HG03175 (cell line): ENCODE measurements around the gene COL25A1.
"Not testable (repeated sequence)": the region's sequence is repeated elsewhere in the genome, so short reads cannot be mapped to it uniquely, and the experiment has no call there.

Source experiments
- ATAC-seq: cut with Tn5 transposase; IDR thresholded peaks from one replicate; pipeline ENCODE4 v1.9.1; 2021; ENCODE audit warnings: mild to moderate bottlenecking, moderate library complexity; ENCODE audit not compliant: unreplicated experiment

Gene COL25A1

DNA sequence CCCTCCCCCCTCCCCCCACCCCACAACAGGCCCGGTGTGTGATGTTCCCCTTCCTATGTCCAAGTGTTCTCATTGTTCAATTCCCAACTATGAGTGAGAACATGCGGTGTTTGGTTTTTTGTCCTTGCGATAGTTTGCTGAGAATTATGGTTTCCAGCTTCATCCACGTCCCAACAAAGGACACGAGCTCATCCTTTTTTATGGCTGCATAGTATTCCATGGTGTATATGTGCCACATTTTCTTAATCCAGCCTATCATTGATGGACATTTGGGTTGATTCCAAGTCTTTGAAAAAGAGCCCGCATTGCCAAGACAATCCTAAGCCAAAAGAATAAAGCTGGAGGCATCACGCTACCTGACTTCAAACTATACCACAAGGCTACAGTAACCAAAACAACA lies 231.8 kb downstream of the COL25A1 start:
- not testable (repeated sequence) for ATAC-seq

DNA sequence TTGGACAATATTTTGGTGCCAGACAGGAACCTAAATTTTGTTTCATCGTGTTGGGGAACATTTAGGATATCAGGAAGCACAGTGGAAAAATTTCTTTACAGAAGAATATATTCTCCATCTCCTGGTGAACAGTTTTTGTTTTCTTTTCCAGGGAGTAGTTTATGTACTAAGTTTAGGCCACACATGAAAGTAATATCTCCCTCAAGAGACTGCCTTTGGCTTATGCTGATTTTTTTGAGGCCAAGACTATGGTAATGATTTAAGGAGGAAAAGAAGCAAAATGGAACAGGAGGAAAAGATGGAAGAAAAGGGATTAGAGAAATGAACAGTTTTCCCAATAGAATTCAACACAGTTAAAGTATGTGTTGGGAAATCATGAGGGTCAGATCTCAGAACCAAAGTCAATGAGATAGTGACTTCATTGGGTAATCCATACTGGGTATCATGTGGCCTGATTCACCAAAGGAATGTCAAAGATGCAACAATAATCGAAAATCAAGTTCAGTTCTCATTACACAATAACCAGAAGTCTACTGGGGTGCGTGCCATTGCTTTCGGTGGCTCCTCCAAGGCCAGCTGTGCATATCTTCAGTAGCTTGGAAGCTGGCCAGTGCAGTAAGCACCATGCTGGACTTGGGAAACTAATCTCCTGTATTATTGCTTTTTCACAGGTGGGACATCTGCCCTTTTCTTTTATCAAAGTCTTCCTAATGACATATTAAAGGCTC lies 234.8 kb downstream of the COL25A1 start:
- ATAC-seq: no peak

GRCh38 chr4:109065006-109065405 lies 237.5 kb downstream of the COL25A1 start:
- ATAC-seq: no peak

GRCh38 chr4:109053257-109053656 lies 249.2 kb downstream of the COL25A1 start:
- no peak for ATAC-seq

DNA sequence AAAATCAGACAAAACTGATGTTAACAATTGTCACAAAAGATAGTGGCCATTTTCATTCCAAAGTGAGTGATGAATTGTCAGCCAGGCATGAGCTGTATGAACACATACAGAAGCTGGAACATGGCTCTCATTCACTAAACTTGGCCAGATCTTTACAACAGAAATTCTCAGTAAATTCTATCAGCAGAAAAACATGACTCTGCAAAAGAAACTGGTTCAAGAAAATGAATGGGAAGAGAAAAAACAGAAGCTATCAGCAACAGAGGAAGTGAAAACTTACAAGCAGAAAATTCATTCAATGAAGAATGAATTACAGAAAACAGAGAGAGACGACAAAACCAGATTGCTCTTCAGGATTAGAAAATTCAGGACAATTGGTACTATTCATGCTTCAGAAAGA lies 249.6 kb downstream of the COL25A1 start:
- no peak for ATAC-seq

GRCh38 chr4:109051054-109051453 lies 251.4 kb downstream of the COL25A1 start:
- no peak for ATAC-seq

GRCh38 chr4:109049926-109050325 lies 252.5 kb downstream of the COL25A1 start:
- no peak for ATAC-seq

- no peak for ATAC-seq
Observed at GRCh38 chr4:109046471-109047201, 255.8 kb downstream of the COL25A1 start.

- no peak for ATAC-seq
Observed at GRCh38 chr4:109044431-109044830, 258.0 kb downstream of the COL25A1 start.

GRCh38 chr4:109043286-109043685 lies 259.2 kb downstream of the COL25A1 start:
- ATAC-seq: no peak

GRCh38 chr4:109041463-109042360 lies 260.7 kb downstream of the COL25A1 start:
- ATAC-seq: no peak

DNA sequence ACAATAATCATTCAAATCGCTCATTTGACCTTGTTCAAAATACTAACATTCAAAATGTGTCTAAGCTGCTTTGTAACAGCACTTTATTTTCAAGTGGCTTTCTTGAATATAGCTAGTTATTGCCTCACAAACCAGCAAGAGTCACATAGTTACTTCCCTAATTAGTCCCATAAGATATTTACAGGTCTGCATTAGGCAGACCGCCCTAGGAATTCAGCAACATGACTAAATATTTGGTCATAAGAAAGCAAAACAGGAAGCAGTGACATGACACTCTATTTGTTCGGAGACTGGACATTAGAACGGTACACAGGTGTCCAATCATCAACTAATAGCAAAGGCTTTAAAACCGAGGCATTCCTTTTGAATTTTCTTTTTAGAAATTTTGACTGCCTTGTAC lies 262.0 kb downstream of the COL25A1 start:
- ATAC-seq: no peak

- no peak for ATAC-seq
Observed at GRCh38 chr4:109037026-109037425, 265.4 kb downstream of the COL25A1 start.

DNA sequence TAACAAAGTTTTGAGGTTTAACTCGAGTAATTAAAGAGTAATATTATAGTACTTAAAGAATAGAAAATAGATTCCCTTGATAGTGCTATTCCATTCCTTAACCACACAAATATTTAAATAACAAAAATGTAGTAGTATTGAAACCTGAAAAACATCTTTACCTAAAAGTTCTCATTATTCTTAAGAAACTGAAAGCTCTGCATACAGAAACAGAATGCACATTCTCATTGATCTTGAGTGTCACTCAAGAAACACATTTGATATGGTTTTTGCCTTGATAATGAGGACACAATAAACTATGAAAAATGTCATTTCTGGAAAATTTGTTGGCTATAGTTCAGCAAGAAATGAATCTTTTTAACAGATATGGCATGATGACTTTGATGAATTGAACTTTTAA lies 268.5 kb downstream of the COL25A1 start:
- no peak for ATAC-seq

DNA sequence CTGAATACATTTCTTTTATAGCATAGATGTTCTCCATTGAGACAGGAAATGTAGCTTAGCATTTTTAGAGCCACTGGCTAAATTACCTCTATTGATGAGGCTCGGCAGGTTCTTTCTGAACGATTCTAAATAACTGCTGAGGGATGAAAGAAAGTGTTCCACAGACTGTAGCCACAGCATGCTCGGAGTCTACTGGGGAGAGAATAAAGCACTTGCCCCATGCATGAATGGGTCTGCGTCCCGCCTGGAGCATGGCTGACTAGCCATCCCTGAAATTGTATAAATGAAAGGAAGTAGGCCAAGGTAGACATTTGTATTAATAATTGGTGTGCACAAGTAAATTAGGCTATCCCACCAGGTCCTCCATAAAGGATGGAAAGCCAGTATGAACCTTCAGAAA lies 269.8 kb downstream of the COL25A1 start:
- no peak for ATAC-seq

GRCh38 chr4:109029987-109030386 lies 272.5 kb downstream of the COL25A1 start:
- no peak for ATAC-seq

DNA sequence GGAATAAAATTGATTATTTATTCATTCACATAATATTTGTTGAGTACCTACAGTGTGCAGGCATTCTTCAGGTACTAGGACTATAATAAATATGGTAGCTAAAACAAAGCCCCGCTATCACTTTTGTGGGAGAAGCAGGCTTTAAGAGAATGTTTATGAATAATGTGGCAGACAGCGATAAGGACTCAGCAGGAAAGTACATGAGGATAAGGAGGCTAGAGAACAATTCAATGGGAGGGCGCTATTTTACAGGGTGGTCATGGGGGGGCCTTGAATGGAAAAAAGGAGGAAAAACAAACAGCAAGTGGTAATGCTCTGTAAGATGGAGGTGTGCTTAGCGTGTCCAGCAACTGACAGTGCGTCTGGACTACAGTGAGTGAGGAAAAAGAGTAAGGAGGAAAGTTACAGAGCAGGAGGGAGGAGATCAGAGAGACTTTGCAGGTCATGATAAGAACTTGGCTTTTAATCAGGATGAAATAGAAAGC lies 275.4 kb downstream of the COL25A1 start:
- ATAC-seq: no peak

GRCh38 chr4:109026588-109026987 lies 275.9 kb downstream of the COL25A1 start:
- no peak for ATAC-seq

DNA sequence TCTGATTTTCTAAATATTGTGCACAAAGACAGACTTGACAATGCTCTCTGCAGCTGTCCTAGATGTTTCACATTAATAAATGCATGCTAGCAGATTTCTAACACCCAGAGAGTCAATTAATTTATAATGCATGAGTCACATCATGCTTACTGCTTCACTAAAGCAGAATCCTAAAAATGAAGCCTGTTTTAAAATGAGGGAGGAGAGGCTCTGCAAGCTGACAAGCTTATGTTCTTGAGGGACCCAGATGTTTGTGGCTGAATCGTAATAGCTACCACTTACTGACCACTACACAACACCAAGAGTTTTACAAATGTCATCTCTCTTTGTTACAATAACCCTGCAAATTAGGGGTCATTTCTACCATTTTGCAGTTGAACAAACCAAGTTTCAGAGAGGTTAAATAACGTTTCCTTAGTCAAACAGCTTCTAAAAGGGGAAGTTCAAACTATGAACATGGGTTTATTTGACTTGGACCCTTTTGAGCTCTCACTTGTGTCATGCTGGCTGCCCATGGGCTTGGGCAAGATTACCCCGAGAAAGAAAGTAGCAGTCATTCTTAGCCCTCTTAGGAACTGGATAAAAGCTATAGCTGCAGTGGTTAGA lies 276.9 kb downstream of the COL25A1 start:
- no peak for ATAC-seq

- no peak for ATAC-seq
Observed at GRCh38 chr4:109022961-109023360, 279.5 kb downstream of the COL25A1 start.

DNA sequence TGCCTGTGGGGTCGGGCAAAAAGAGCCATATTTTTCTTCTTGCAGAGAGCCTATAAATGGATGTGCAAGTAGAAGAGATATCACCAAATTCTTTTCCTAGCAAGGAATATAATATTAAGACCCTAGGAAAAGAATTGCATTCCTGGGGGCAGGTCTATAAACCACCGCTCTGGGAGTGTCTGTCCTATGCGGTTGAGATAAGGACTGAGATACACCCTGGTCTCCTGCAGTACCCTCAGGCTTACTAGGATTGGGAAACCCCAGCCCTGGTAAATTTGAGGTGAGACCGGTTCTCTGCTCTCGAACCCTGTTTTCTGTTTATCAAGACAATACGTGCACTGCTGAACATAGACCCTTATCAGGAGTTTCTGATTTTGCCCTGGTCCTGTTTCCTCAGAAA lies 280.8 kb downstream of the COL25A1 start:
- ATAC-seq: not testable (repeated sequence)
